NCI-H345 treated with DMSO at 0.1 percent for 48 hours (cell line): ENCODE results near the gene LRP1.

ENCODE experiments used
- DNase-seq: peaks from one replicate; lab custom pipeline; 2025; ENCODE audit not compliant: unreplicated experiment; lab: John Stamatoyannopoulos, UW

The LRP1 gene

GRCh38 chr12:57152639-57153038 lies 24.4 kb downstream of the LRP1 start:
- DNase-seq, result no peak

DNA sequence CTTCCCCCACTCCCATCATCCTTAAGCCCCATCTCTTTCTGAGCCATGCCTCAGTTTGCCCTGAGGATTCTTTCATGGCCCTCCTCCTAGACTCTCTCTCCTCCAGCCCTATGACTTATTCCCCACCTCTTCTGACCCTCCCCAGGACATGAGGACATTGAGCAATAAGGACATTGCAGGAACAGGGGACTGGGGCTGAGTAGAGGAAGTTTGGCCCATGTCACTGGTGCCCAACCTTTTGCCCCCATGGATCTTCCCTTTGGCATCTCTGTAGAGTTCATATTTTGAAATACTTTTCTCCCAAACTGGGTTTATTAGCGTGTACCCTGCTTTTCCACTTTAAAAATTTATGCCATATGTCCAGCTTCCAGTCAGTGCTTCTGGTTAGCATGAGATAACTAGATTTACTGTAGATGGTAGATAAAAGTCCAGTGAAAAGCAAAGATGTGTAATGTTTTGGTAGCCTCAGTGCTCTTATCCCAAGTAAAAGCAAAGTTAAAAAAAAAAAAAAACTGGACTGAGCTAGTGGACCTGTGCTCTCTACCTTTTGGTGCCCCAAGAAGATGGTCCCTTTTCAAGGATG lies 25.2 kb downstream of the LRP1 start:
- DNase-seq, result no peak

GRCh38 chr12:57154076-57154475 lies 25.8 kb downstream of the LRP1 start:
- DNase-seq, result no peak

- DNase-seq, result no peak
These were observed 26.6 kb downstream of the LRP1 start for GRCh38 chr12:57154804-57155434.

- DNase-seq, result no peak
These were observed 28.6 kb downstream of the LRP1 start for GRCh38 chr12:57156701-57157403.

DNA sequence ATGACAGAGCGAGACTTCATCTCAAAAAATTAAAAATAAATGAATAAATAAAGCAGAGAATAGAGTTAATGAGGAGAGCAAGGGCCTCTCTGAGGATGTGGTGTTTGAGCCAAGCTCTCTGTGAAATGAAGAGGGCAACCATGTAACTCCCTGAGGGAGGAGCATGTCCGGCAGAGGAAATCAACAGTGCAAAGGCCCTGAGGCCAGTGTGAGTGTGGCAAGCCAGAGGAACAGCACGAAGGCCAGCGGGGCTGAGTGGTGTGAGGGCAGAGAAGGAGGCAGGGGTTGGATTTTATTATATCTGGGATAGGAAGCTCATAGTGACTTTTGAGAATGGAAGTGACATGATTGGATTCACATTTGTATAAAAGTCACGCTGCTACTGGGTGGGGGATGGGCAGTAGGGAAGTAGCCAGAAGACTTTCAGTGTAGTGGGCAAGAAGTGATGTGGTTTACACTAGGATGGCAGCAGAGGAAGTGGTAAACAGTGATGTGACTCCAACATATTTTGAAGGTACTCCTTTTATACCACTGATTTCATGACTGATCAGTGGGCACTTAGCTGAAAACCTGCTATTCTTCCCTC lies 29.4 kb downstream of the LRP1 start:
- no peak for DNase-seq

- DNase-seq, result no peak
These were observed 29.9 kb downstream of the LRP1 start for GRCh38 chr12:57158186-57158585.

- no peak for DNase-seq
These were observed 30.4 kb downstream of the LRP1 start for GRCh38 chr12:57158665-57159064.

DNA sequence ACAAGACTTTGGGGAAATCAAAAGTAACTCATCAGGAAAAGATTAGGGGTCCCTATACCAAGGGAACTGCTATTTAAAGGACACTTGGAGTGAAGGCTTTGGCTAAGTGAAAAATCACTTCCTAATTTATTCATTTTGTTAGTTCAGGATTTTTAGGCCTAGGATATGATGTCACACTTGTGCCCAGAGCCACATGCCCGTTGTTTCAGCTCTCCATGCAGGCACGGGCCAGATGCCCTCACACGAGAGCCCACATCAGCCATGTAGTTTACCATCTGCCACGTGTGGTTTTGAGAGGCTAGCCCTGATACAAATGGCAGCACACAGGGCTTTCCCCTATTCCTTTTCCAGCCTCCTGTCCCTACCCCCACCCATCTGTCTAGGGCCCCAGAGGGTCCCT lies 31.0 kb downstream of the LRP1 start:
- no peak for DNase-seq

GRCh38 chr12:57160040-57160439 lies 31.8 kb downstream of the LRP1 start:
- DNase-seq, result no peak

GRCh38 chr12:57160741-57161140 lies 32.5 kb downstream of the LRP1 start:
- no peak for DNase-seq

GRCh38 chr12:57161491-57161890 lies 33.2 kb downstream of the LRP1 start:
- DNase-seq, result no peak

- no peak for DNase-seq
These were observed 34.4 kb downstream of the LRP1 start for GRCh38 chr12:57162553-57163125.

DNA sequence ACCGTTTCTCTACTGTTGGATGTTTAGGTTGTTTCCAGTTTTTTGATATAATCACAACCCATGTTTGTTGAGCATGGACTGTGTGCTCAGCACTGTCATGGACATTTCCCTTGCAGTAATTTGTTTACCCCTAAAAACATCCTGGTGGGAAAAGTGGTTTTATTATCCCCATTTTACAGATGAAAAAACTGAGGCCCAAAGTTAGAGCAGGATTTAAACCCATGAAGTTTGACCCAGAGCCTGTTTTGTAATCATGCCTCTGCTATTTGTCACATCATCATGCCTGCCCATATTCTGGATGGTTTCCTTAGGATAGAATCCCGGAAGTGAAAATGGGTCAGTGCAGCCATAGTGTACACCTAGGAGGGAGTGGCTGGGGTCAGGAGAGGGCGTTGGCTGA lies 36.2 kb downstream of the LRP1 start:
- DNase-seq, result no peak

GRCh38 chr12:57164966-57165625 lies 36.8 kb downstream of the LRP1 start:
- DNase-seq, result no peak

DNA sequence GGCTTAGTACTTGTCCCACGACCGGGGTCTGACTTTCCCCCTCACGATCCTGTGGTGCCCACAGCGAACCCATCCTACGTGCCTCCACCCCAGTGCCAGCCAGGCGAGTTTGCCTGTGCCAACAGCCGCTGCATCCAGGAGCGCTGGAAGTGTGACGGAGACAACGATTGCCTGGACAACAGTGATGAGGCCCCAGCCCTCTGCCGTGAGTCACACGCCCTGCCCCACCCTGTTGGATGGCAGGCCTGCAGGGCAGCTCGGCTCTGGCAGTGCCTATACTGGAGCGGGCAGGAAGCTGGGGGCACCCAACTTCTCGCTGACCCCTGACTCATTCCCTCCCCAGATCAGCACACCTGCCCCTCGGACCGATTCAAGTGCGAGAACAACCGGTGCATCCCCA lies 37.5 kb downstream of the LRP1 start:
- DNase-seq, result no peak

GRCh38 chr12:57166971-57167371 lies 38.7 kb downstream of the LRP1 start:
- DNase-seq, result no peak

DNA sequence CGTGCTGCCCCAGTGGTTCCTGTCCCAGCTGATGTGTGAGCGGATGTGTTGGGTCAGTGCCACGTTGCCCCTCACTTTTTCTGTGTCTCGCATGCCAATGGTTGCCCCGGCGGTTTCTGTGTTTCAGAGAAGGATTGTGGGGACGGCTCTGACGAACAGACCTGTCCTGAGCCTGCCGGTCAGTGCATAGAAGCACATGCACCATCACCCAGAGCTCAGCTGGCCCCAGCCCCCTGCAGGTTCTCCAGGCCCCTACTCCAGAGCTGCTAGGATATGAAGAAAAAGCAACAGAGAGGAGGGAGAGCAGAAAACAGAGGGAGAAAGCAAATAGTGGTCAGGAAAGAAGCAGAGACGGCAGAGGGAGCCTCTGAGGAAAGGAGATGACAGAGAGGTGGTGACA lies 39.8 kb downstream of the LRP1 start:
- DNase-seq, result no peak

GRCh38 chr12:57169046-57169795 lies 40.9 kb downstream of the LRP1 start:
- no peak for DNase-seq

DNA sequence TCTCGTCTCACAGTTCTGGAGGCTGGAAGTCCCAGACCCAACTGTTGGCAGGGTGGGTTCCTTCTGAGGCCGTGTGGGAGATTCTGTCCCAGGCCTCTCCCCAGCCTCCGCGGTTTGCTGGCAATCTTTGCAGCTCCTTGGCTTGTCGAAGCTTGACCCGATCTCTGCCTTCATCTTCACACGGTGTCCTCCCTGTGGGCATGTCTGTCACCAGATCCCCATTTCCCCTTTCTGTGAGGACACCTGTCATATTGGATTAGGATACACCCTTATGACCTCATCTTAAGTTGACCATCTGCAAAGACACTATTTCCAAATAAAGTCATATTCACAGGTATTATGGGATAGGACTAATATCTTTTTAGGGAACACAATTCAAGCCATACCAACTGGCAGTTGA lies 41.7 kb downstream of the LRP1 start:
- DNase-seq, result no peak

- DNase-seq, result no peak
These were observed 42.1 kb downstream of the LRP1 start for GRCh38 chr12:57170408-57170807.
